Neuron (in vitro differentiated cells): Measurements from ENCODE around the gene HSPB7.

Experiments used
- H2AFZ ChIP-seq: one replicate; pipeline ENCODE4 v1.6.1; 2013; ENCODE audit warnings: low read depth, mild to moderate bottlenecking, inconsistent platforms, low read length, moderate library complexity
- H3K27me3 ChIP-seq: one replicate; pipeline ENCODE4 v1.6.1; 2013; ENCODE audit warnings: low read length; ENCODE audit not compliant: insufficient read depth
- H3K36me3 ChIP-seq: one replicate; pipeline ENCODE4 v1.6.1; 2013; ENCODE audit warnings: low read length; ENCODE audit not compliant: insufficient read depth
- H3K4me1 ChIP-seq: one replicate; pipeline ENCODE4 v1.6.1; 2013; ENCODE audit warnings: low read length; ENCODE audit not compliant: insufficient read depth
- H3K4me3 ChIP-seq: 2 replicates; pipeline ENCODE4 v1.5.1; 2013; ENCODE audit warnings: mild to moderate bottlenecking, low read length, moderate library complexity
- H3K9me3 ChIP-seq: one replicate; pipeline ENCODE4 v1.6.1; 2013; ENCODE audit warnings: low read length

HSPB7 gene

GRCh38 chr1:16014509-16015482, 3.0 kb downstream of the HSPB7 start:
- no peaks in the 10 kb centered on the region for H3K9me3 ChIP-seq
- H3K4me3 ChIP-seq, result no peak overlapping the region
- peaks cover 50% of the 10 kb centered on the region for H3K27me3 ChIP-seq
- H3K36me3 ChIP-seq, result no peaks in the 10 kb centered on the region
- peaks cover 16% of the 10 kb centered on the region for H3K4me1 ChIP-seq
- no peak overlapping the region for H2AFZ ChIP-seq

- no peak overlapping the region for H3K4me3 ChIP-seq
- no peaks in the 10 kb centered on the region for H3K9me3 ChIP-seq
- H2AFZ ChIP-seq, result no peak overlapping the region
- H3K27me3 ChIP-seq, result peaks cover 43% of the 10 kb centered on the region
- peaks cover 12% of the 10 kb centered on the region for H3K4me1 ChIP-seq
- H3K36me3 ChIP-seq, result no peaks in the 10 kb centered on the region
These were observed 4.0 kb downstream of the HSPB7 start for GRCh38 chr1:16013908-16014258.

- Histone ChIP-seq H3K27me3 (peaks cover 38% of the 10 kb centered on the region), H3K36me3 (no peaks in the 10 kb centered on the region), H3K4me3 (no peak overlapping the region), H3K9me3 (no peaks in the 10 kb centered on the region), H2AFZ (no peak overlapping the region), H3K4me1 (peaks cover 12% of the 10 kb centered on the region)
These were observed 4.5 kb downstream of the HSPB7 start for GRCh38 chr1:16013220-16013907.

GRCh38 chr1:16012590-16013219, 5.1 kb downstream of the HSPB7 start:
- Histone ChIP-seq H3K27me3 (peaks cover 36% of the 10 kb centered on the region), H3K4me3 (no peak overlapping the region), H2AFZ (no peak overlapping the region), H3K4me1 (peaks cover 10% of the 10 kb centered on the region), H3K9me3 (no peaks in the 10 kb centered on the region), H3K36me3 (no peaks in the 10 kb centered on the region)

- Histone ChIP-seq H3K27me3 (peaks cover 31% of the 10 kb centered on the region), H3K4me3 (no peak overlapping the region)
These were observed 5.8 kb downstream of the HSPB7 start for GRCh38 chr1:16011936-16012589.

GRCh38 chr1:16010837-16011236, 7.0 kb downstream of the HSPB7 start:
- peaks cover 22% of the 10 kb centered on the region for H3K27me3 ChIP-seq
- H3K36me3 ChIP-seq, result no peaks in the 10 kb centered on the region
- no peak overlapping the region for H3K4me3 ChIP-seq

More at GRCh38 chr1:16011936-16012589, 5.8 kb downstream of the HSPB7 start:
- H2AFZ ChIP-seq, result no peak overlapping the region
- peaks cover 6% of the 10 kb centered on the region for H3K4me1 ChIP-seq
- H3K36me3 ChIP-seq, result no peaks in the 10 kb centered on the region
- no peaks in the 10 kb centered on the region for H3K9me3 ChIP-seq

GRCh38 chr1:16009678-16010077, 8.2 kb downstream of the HSPB7 start:
- Histone ChIP-seq H3K36me3 (no peaks in the 10 kb centered on the region), H3K4me1 (peaks cover 6% of the 10 kb centered on the region), H2AFZ (no peak overlapping the region), H3K27me3 (peaks cover 12% of the 10 kb centered on the region), H3K4me3 (no peak overlapping the region), H3K9me3 (no peaks in the 10 kb centered on the region)

More at GRCh38 chr1:16010837-16011236, 7.0 kb downstream of the HSPB7 start:
- peaks cover 6% of the 10 kb centered on the region for H3K4me1 ChIP-seq
- no peak overlapping the region for H2AFZ ChIP-seq
- H3K9me3 ChIP-seq, result no peaks in the 10 kb centered on the region

- no peaks in the 10 kb centered on the region for H3K36me3 ChIP-seq
- peaks cover 6% of the 10 kb centered on the region for H3K27me3 ChIP-seq
These were observed 8.8 kb downstream of the HSPB7 start for GRCh38 chr1:16009030-16009460.

GRCh38 chr1:16007671-16008341, 10.0 kb downstream of the HSPB7 start:
- H3K27me3 ChIP-seq, result peaks cover 5% of the 10 kb centered on the region
- no peaks in the 10 kb centered on the region for H3K4me1 ChIP-seq

More at GRCh38 chr1:16009030-16009460, 8.8 kb downstream of the HSPB7 start:
- Histone ChIP-seq H3K4me1 (peaks cover 6% of the 10 kb centered on the region), H3K4me3 (no peak overlapping the region), H2AFZ (no peak overlapping the region), H3K9me3 (no peaks in the 10 kb centered on the region)

GRCh38 chr1:16006552-16007485, 11.0 kb downstream of the HSPB7 start:
- H3K36me3 ChIP-seq, result no peaks in the 10 kb centered on the region
- H3K9me3 ChIP-seq, result no peaks in the 10 kb centered on the region
- H3K4me1 ChIP-seq, result no peaks in the 10 kb centered on the region
- H3K4me3 ChIP-seq, result no peak overlapping the region
- no peak overlapping the region for H2AFZ ChIP-seq
- H3K27me3 ChIP-seq, result no peaks in the 10 kb centered on the region

More at GRCh38 chr1:16007671-16008341, 10.0 kb downstream of the HSPB7 start:
- Histone ChIP-seq H3K9me3 (no peaks in the 10 kb centered on the region), H3K4me3 (no peak overlapping the region), H3K36me3 (no peaks in the 10 kb centered on the region), H2AFZ (no peak overlapping the region)

GRCh38 chr1:16006010-16006409, 11.8 kb downstream of the HSPB7 start:
- no peaks in the 10 kb centered on the region for H3K9me3 ChIP-seq
- H3K36me3 ChIP-seq, result no peaks in the 10 kb centered on the region
- H3K4me1 ChIP-seq, result no peaks in the 10 kb centered on the region
- no peak overlapping the region for H2AFZ ChIP-seq
- H3K4me3 ChIP-seq, result no peak overlapping the region
- no peaks in the 10 kb centered on the region for H3K27me3 ChIP-seq
